OCI-M2 (cell line): ENCODE data around the gene ENOPH1.

Source experiments
- DNase-seq: peaks from one replicate; lab custom pipeline; 2025; ENCODE audit not compliant: unreplicated experiment; lab: John Stamatoyannopoulos, UW

Gene ENOPH1

DNA sequence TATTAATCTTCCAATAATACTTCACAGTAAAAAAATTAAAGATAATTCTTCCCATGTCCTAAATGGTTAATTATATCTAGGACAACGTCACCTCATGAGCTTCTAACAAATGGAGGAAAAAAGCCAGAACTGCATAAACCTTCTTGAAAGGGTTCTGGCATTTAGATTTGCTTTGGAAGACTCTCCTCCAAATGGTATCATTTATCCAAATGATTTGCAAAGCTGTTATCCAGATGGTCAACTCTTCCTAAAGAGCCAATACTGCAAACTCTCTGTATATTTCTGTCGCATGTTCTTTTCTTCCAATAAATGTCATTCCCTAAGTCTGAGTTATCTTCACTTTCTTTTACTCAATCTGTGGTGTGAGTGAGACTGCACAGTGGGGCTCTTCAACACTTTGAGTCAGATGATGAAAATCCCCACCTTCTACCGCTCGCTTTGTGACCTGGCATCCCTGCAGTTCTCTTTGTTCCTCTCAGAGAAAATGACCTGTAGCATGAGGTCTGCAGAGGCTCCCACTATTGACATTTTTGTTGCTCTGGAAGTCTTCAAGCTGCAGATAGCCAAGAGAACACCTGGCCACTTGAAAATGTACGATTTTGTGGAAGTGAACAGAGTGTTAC is 78.5 kb downstream of the ENOPH1 start:
- DNase-seq, result no peak

DNA sequence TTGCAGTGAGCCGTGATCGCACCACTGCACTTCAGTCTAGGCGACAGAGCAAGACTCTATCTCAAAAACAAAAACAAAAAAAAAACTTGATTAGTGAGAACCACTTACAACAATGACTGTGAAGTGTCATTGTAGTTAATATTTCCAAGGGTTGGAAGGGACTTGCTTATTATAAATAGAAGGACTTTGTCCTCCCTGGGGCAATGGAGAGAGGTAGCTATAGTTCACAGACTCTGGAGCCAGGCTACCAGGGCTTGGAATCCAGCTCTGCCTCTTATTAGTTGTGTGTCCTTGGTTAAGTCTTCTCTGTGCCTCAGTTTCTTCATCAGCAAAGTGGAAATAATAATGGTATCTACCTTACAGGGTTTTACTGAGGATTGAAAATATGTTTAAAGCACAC is 79.8 kb downstream of the ENOPH1 start:
- DNase-seq, result no peak
